Breast epithelium (tissue), 3 donors: ENCODE results near the gene KRTAP10-10.

Source experiments
- POLR2A ChIP-seq: fragments of 450-650 bp; IDR thresholded peaks from one replicate; pipeline ENCODE4 v1.6.1; 2016; ENCODE audit warnings: antibody characterized with exemption, mild to moderate bottlenecking, moderate library complexity
- POLR2AphosphoS5 ChIP-seq, 3 donors: sonication (generic); formaldehyde crosslinking; IDR thresholded peaks; one replicate each; pipeline ENCODE4 v1.6.1; 2017; ENCODE audit warnings: antibody characterized with exemption in 3 of 3
- TF ChIP-seq, protein P1 (sequence below), 3 donors: fragments of 450-650 bp; IDR thresholded peaks; one replicate each; pipeline ENCODE4 v1.5.1; 2016 to 2017; ENCODE audit warnings: antibody characterized with exemption in 3 of 3, mild to moderate bottlenecking in 3 of 3, moderate library complexity in 3 of 3

DNA sequence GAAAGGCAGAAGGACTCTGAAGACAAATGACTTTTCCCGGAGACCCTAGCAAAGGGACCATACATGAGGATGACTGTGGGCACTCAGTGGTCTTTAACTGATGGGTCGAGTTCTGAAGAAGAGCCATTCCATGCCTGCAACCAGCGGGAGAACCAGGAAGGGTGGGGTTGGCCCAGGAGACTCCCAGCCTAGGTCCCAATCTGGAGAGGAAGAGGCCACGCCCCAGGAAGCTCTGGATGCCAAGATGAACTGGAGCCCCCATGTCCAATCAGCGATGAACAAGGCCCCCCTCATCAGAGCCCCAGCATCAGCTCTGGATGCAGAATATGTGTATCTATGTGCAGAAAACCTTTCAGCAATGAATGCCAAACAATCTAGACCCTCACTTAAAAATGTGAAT is 3.6 kb downstream of the KRTAP10-10 start:
- TF ChIP-seq, protein P1, sequence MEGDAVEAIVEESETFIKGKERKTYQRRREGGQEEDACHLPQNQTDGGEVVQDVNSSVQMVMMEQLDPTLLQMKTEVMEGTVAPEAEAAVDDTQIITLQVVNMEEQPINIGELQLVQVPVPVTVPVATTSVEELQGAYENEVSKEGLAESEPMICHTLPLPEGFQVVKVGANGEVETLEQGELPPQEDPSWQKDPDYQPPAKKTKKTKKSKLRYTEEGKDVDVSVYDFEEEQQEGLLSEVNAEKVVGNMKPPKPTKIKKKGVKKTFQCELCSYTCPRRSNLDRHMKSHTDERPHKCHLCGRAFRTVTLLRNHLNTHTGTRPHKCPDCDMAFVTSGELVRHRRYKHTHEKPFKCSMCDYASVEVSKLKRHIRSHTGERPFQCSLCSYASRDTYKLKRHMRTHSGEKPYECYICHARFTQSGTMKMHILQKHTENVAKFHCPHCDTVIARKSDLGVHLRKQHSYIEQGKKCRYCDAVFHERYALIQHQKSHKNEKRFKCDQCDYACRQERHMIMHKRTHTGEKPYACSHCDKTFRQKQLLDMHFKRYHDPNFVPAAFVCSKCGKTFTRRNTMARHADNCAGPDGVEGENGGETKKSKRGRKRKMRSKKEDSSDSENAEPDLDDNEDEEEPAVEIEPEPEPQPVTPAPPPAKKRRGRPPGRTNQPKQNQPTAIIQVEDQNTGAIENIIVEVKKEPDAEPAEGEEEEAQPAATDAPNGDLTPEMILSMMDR (IDR thresholded peaks at IDR 0.05) = no peak
- TF ChIP-seq POLR2A (no peak), POLR2AphosphoS5 (IDR thresholded peaks at IDR 0.05) (no peak)
